KMS-11 (cell line): Measurements from ENCODE around the gene HHAT.

Source experiments
- H2AFZ ChIP-seq: fragments of 200-600 bp; sonication (generic); 2 replicates; pipeline ENCODE4 v1.6.1; 2016; ENCODE audit warnings: antibody characterized with exemption, mixed run types, low read depth
- H3K27ac ChIP-seq: fragments of 200-600 bp; sonication (generic); 2 replicates; pipeline ENCODE4 v1.6.1; 2016; ENCODE audit warnings: mild to moderate bottlenecking, mixed run types
- H3K27me3 ChIP-seq: fragments of 200-600 bp; sonication (generic); 2 replicates; pipeline ENCODE4 v1.6.1; 2017; ENCODE audit warnings: mild to moderate bottlenecking, low read depth, mixed run types, moderate library complexity; ENCODE audit not compliant: insufficient read depth
- H3K36me3 ChIP-seq: fragments of 200-600 bp; sonication (generic); 2 replicates; pipeline ENCODE4 v1.6.1; 2017; ENCODE audit warnings: mild to moderate bottlenecking, mixed run types; ENCODE audit not compliant: insufficient read depth
- H3K4me1 ChIP-seq: fragments of 200-600 bp; sonication (generic); 2 replicates; pipeline ENCODE4 v1.6.1; 2016; ENCODE audit warnings: mild to moderate bottlenecking, low read depth, mixed run types; ENCODE audit not compliant: poor library complexity, severe bottlenecking
- H3K4me2 ChIP-seq: fragments of 200-600 bp; sonication (generic); 2 replicates; pipeline ENCODE4 v1.7.0; 2016; ENCODE audit warnings: mild to moderate bottlenecking, mixed run types
- H3K4me3 ChIP-seq: fragments of 200-600 bp; sonication (generic); IDR thresholded peaks from 2 replicates; pipeline ENCODE4 v1.6.1; 2017; ENCODE audit warnings: low read depth, low read length, mixed read lengths; ENCODE audit not compliant: insufficient read depth
- H3K79me2 ChIP-seq: fragments of 200-600 bp; sonication (generic); 2 replicates; pipeline ENCODE4 v1.6.1; 2016; ENCODE audit warnings: low read depth, mixed run types; ENCODE audit not compliant: insufficient read depth
- H3K9ac ChIP-seq: fragments of 200-600 bp; sonication (generic); 2 replicates; pipeline ENCODE4 v1.6.1; 2016; ENCODE audit warnings: mild to moderate bottlenecking, mixed run types
- H4K20me1 ChIP-seq: fragments of 200-600 bp; sonication (generic); 2 replicates; pipeline ENCODE4 v1.6.1; 2016; ENCODE audit warnings: mild to moderate bottlenecking, mixed run types; ENCODE audit not compliant: insufficient read depth
- TF ChIP-seq, protein P1 (sequence below): fragments of 200-600 bp; sonication (generic); conservative IDR thresholded peaks from 2 replicates; pipeline ENCODE4 v1.6.1; 2017; ENCODE audit warnings: low read depth, mild to moderate bottlenecking, antibody characterized with exemption, low read length, moderate library complexity, mixed read lengths

HHAT gene

DNA sequence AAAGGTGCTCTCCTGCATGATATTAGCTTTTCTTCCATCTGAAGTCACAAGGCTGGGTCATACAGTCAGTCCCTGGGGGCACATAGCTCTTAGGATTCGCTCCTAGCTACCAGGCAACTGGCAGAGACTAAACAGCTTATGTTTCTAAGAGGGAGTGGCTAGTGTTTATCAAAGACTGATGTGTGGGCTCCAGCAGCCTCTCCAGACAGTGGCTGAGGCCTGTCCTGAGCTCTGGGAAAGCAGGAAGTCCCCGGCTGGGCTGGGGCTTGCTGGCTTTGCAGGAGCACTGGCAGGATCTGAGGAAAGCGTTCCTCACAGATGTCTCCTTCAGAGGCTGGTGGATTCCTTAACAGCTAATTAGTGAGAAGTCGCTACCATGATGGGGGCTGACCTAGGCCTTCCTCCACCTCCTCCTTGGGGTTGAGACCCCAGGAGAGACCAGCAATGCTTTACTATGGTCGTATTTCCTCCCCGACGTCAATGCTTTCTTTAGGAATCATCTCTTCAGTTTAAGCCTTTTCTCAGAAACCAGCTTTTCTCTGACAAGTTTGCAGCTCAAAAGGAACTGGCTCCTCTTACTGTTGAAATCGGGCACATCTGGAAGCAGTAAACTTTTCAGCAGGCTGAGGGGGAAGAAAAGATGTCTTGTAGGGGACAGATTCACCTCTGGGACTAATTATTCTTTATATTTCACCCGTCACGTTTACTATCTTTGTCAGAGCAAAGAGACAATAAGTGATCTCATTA lies 33.5 kb upstream of the HHAT start:
- Histone ChIP-seq H3K79me2 (no peaks in the 10 kb centered on the region), H4K20me1 (no peaks in the 10 kb centered on the region), H2AFZ (no peak overlapping the region), H3K27ac (no peak overlapping the region), H3K4me2 (no peak overlapping the region), H3K4me3 (no peak overlapping the region), H3K4me1 (no peaks in the 10 kb centered on the region), H3K27me3 (no peaks in the 10 kb centered on the region), H3K9ac (no peak overlapping the region), H3K36me3 (no peaks in the 10 kb centered on the region)
- TF ChIP-seq, protein P1, sequence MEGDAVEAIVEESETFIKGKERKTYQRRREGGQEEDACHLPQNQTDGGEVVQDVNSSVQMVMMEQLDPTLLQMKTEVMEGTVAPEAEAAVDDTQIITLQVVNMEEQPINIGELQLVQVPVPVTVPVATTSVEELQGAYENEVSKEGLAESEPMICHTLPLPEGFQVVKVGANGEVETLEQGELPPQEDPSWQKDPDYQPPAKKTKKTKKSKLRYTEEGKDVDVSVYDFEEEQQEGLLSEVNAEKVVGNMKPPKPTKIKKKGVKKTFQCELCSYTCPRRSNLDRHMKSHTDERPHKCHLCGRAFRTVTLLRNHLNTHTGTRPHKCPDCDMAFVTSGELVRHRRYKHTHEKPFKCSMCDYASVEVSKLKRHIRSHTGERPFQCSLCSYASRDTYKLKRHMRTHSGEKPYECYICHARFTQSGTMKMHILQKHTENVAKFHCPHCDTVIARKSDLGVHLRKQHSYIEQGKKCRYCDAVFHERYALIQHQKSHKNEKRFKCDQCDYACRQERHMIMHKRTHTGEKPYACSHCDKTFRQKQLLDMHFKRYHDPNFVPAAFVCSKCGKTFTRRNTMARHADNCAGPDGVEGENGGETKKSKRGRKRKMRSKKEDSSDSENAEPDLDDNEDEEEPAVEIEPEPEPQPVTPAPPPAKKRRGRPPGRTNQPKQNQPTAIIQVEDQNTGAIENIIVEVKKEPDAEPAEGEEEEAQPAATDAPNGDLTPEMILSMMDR, result no peak

DNA sequence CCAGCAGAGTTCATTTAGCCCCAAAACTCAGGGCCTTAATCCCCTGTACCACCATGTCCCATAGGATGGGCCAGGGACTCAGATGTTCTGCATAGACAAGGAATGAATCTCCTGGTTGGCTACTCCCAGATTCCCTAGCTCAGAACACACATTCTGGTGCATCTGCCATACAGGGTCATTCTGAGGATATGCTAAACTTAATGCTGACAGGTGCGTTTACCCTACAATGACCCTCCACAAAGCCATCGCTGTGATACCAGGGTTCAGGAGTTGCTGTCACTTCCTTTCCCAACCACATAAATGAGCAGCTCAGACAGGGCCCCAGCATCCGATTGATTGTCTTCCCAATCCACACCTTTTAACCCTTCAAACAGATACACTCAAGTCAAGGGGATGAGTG lies 32.0 kb upstream of the HHAT start:
- Histone ChIP-seq H2AFZ (no peak overlapping the region), H3K9ac (no peak overlapping the region), H3K27me3 (no peaks in the 10 kb centered on the region), H3K79me2 (no peaks in the 10 kb centered on the region), H3K4me2 (no peak overlapping the region), H4K20me1 (no peaks in the 10 kb centered on the region), H3K4me3 (no peak overlapping the region), H3K27ac (no peak overlapping the region), H3K4me1 (no peaks in the 10 kb centered on the region), H3K36me3 (no peaks in the 10 kb centered on the region)
- TF ChIP-seq, protein P1, result no peak

DNA sequence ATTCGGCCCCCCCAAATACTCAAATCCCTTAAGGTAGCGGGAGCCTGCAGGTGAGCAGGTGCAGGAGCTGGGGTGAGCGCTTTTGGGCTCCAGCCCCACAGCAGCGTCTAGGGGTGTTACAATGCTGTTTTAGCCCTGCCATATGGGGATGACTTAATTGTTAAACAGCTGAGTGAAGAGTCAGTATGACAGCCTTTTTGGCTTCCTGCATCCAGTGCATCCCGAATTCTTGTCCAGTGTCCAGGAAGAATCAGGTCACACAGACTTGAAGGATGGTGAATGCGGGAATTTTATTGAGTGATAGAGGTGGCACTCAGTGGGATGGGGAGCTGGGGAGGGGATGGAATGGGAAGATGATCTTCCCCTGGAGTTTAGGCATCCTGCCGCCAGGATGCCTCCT lies 30.4 kb upstream of the HHAT start:
- H3K27me3 ChIP-seq, result no peaks in the 10 kb centered on the region
- no peaks in the 10 kb centered on the region for H4K20me1 ChIP-seq
- H3K9ac ChIP-seq, result no peak overlapping the region
- no peak overlapping the region for H3K4me2 ChIP-seq
- no peaks in the 10 kb centered on the region for H3K79me2 ChIP-seq
- no peaks in the 10 kb centered on the region for H3K36me3 ChIP-seq
- no peak overlapping the region for H3K4me3 ChIP-seq
- TF ChIP-seq, protein P1, result no peak
- H3K27ac ChIP-seq, result no peak overlapping the region
- H3K4me1 ChIP-seq, result no peaks in the 10 kb centered on the region
- H2AFZ ChIP-seq, result no peak overlapping the region

DNA sequence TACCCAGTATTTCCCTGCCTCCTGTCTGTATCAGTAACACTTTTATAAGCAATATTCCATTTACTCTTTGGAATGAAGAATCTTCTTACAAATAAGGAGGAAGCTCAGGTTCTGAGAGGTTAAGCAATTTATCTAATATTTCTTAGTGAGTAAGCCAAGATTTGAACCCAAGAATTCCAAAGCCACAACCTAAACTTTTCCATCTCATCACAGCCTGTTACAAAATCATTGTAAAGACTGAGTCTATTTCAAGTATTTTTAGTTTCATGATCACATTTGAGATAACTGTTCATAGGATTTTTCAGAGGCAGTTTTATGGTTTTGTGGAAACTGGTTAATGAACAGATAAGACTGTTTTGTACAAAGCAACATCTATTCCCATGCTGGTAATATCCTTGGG lies 29.8 kb upstream of the HHAT start:
- H3K9ac ChIP-seq, result no peak overlapping the region
- no peaks in the 10 kb centered on the region for H3K79me2 ChIP-seq
- TF ChIP-seq, protein P1, result no peak
- no peak overlapping the region for H3K27ac ChIP-seq
- H4K20me1 ChIP-seq, result no peaks in the 10 kb centered on the region
- no peaks in the 10 kb centered on the region for H3K36me3 ChIP-seq
- no peaks in the 10 kb centered on the region for H3K27me3 ChIP-seq
- no peaks in the 10 kb centered on the region for H3K4me1 ChIP-seq
- H2AFZ ChIP-seq, result no peak overlapping the region
- no peak overlapping the region for H3K4me2 ChIP-seq
- no peak overlapping the region for H3K4me3 ChIP-seq
